Coronary artery (tissue), 2 donors: ENCODE results near the gene IFT20.
A peak's percentile ranks its signal among the peaks of the same experiment; 100 is the strongest.

Source experiments
- DNase-seq: peaks from one replicate; pipeline ENCODE4 v3.0.0-alpha.2; 2017; ENCODE audit warnings: low spot score
- H3K27ac ChIP-seq, 2 donors: fragments of 200-600 bp; sonication (generic); one replicate each; pipeline ENCODE4 v1.5.1; 2016 to 2019
- H3K4me3 ChIP-seq: fragments of 200-600 bp; sonication (generic); 2 replicates; pipeline ENCODE4 v1.5.1; 2016; ENCODE audit warnings: mild to moderate bottlenecking, moderate library complexity
- TF ChIP-seq, protein P1 (sequence below): fragments of 200-600 bp; sonication (generic); IDR thresholded peaks from one replicate; pipeline ENCODE4 v1.5.1; 2019; ENCODE audit warnings: antibody characterized with exemption

The IFT20 gene

DNA sequence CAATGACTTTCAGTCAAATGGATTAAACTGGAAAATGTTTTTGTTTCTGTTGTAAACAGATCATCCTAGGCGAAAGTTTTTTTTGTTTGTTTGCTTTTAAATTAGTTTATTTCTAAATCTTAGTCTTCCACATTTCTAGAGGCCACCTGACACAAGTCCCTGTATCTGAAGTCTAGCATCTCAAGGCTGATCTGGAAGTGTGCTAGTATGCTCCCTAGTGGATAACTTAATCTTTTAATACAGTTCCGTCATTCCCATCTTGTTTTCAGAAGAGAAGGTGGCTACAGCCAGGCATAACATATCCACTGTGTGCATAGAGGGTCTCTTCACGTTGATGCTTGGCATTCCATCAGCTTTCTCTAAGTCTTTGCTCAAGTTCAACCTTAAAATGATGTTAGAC is 7.6 kb downstream of the IFT20 start:
- Histone ChIP-seq H3K27ac (no peak overlapping the region), H3K4me3 (no peak overlapping the region)
- TF ChIP-seq, protein P1, sequence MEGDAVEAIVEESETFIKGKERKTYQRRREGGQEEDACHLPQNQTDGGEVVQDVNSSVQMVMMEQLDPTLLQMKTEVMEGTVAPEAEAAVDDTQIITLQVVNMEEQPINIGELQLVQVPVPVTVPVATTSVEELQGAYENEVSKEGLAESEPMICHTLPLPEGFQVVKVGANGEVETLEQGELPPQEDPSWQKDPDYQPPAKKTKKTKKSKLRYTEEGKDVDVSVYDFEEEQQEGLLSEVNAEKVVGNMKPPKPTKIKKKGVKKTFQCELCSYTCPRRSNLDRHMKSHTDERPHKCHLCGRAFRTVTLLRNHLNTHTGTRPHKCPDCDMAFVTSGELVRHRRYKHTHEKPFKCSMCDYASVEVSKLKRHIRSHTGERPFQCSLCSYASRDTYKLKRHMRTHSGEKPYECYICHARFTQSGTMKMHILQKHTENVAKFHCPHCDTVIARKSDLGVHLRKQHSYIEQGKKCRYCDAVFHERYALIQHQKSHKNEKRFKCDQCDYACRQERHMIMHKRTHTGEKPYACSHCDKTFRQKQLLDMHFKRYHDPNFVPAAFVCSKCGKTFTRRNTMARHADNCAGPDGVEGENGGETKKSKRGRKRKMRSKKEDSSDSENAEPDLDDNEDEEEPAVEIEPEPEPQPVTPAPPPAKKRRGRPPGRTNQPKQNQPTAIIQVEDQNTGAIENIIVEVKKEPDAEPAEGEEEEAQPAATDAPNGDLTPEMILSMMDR, result no peak
- DNase-seq, result no peak

DNA sequence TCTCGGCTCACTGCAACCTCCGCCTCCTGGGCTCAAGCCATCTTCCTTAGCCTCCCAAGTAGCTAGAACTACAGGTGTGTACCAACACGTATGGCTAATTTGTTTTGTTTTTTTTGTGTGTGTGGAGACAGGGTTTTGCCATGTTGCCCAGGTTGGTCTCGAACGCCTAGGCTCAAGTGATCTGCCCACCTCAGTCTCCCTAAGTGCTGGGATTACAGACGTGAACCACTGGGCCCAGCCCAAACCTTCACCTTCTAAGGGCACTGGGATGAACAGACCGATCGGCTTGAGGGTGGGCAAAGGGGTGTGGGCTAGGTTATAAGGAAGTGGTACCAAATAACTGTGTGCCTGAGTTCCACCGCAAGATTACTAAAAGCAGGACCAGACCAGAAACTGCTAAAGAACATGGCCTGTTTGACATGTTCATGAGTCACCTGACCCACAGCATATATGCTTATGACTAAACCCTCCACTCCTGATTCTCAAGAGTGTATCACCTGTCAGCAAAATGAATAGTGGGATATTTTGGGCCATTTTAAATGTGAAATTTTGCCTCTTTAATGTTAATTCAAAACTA is 8.2 kb downstream of the IFT20 start:
- H3K27ac ChIP-seq, result no peak overlapping the region
- H3K4me3 ChIP-seq, result no peak overlapping the region
- DNase-seq, result peak; percentile 45
- TF ChIP-seq, protein P1, result no peak

DNA sequence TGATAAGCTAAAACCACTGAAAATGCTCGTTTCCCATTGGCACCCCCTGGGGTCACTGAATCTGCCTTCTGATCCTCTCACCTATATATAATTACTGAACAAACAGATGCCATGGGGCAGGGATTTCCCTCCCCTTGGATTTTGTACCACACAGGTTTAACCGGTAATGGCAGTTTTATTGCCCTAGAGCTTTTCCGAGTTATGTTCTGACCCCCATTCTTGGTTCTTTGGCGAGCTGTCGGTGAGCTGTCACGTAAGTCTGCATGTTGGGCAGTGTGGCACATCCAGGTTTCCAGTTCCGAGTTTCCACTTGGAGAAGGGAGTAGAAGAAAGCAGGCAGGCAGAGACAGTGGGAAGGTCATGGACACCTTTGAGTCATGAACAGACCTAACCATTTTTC is 9.2 kb downstream of the IFT20 start:
- no peak overlapping the region for H3K27ac ChIP-seq
- TF ChIP-seq, protein P1, result no peak
- peak; percentile 45 for DNase-seq
- H3K4me3 ChIP-seq, result no peak overlapping the region

- DNase-seq, result peak; percentile 17
- H3K4me3 ChIP-seq, result no peak overlapping the region
- no peak overlapping the region for H3K27ac ChIP-seq
- TF ChIP-seq, protein P1, result no peak
Observed at GRCh38 chr17:28325211-28325610, 10.1 kb downstream of the IFT20 start.

DNA sequence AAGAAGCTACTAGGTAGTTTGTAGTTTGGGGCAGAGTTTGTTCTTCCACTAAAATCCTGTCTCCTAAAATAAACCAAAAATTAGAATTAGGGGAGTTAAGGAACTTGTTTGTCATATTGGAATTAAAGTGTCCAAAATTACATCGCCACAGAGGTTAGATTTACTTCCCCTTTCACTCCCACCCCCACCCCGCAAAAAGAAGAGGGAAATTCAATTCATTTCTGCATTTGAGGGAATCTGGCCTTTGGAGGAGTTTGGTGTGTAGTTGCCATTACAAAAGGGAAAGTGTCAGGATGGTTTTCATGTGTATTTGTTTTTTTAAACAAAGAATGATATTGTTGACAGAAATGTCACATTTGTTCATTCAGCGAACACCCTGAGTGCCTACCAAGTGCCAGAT is 10.5 kb downstream of the IFT20 start:
- Histone ChIP-seq H3K27ac (no peak overlapping the region), H3K4me3 (no peak overlapping the region)
- DNase-seq, result no peak
- TF ChIP-seq, protein P1, result no peak

DNA sequence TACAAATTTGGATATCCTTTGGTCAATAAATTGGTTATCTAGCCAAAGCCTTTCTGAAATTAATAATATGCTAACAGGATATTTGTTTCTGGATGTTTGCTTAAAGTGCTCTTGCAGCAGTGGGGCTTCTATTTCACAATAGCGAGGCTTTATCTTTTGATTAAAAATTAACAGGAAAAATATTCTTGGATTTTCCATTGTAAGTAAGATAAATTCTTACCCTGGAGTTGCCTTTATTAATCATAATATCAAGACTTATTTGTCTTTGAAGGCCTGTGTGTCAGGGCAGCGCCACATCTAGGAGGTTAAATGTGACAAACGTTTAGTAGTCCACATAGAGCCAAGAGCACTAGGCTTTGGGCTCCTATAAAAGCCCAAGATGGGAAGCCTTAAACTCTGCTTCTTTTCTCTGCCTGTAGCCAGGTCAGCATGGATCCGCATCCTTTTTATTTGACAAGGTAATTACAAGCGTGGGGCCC is 11.0 kb downstream of the IFT20 start:
- H3K27ac ChIP-seq, result no peak overlapping the region
- no peak for DNase-seq

More for the DNA sequence above, 11.0 kb downstream of the IFT20 start:
- TF ChIP-seq, protein P1, result no peak
- no peak overlapping the region for H3K4me3 ChIP-seq
